Keratinocyte (primary cell): ENCODE measurements around the gene ARHGEF37. TPM values are rescaled to one million over a fixed set of nuclear protein-coding genes. Genes with fewer than 3 reads are reported as not detected.

Experiments used
- DNase-seq: peaks from one replicate; pipeline ENCODE4 v3.0.0-alpha.2; 2011; ENCODE audit warnings: low read depth, missing footprints, low spot score
- FAIRE-seq: peaks from 2 replicates; lab custom pipeline; 2011; peaks lifted over from hg19 to GRCh38; lab: Jason Lieb, UNC
- H2AFZ ChIP-seq: 2 replicates; pipeline ENCODE4 v1.6.0; 2012; ENCODE audit warnings: low read length, control low read depth, inconsistent platforms; ENCODE audit not compliant: control insufficient read depth
- H3K27ac ChIP-seq: 2 replicates; pipeline ENCODE4 v1.5.1; 2011; ENCODE audit warnings: low read length; ENCODE audit not compliant: control insufficient read depth, insufficient read depth
- H3K27me3 ChIP-seq: 3 replicates; pipeline ENCODE4 v1.6.0; 2011; ENCODE audit warnings: low read length; ENCODE audit not compliant: control insufficient read depth, insufficient read depth; ENCODE audit errors: extremely low read depth
- H3K36me3 ChIP-seq, 2 experiments: 2 replicates in 1 of 2; 3 replicates in 1 of 2; pipeline ENCODE4 v1.5.1; 2011; ENCODE audit warnings: low read length in 2 of 2, mild to moderate bottlenecking in 1 of 2; ENCODE audit not compliant: control insufficient read depth in 2 of 2, insufficient read depth in 2 of 2; ENCODE audit errors: extremely low read depth in 1 of 2
- H3K4me1 ChIP-seq: 3 replicates; pipeline ENCODE4 v1.5.1; 2011; ENCODE audit warnings: low read length; ENCODE audit not compliant: control insufficient read depth, insufficient read depth; ENCODE audit errors: extremely low read depth
- H3K4me2 ChIP-seq: 3 replicates; pipeline ENCODE4 v1.6.0; 2011; ENCODE audit warnings: low read depth, low read length; ENCODE audit not compliant: control insufficient read depth, insufficient read depth; ENCODE audit errors: extremely low read depth
- H3K4me3 ChIP-seq, 3 experiments: fragments of 200-600 bp in 1 of 3; sonication (generic) in 1 of 3; 2 replicates in 2 of 3; 3 replicates in 1 of 3; pipeline ENCODE4 v1.5.1; 2011 to 2016; ENCODE audit warnings: low read length in 3 of 3, mild to moderate bottlenecking in 3 of 3, control low read depth in 2 of 3, inconsistent platforms in 1 of 3, low read depth in 1 of 3, mixed read lengths in 1 of 3, mixed run types in 1 of 3, moderate library complexity in 1 of 3; ENCODE audit not compliant: control insufficient read depth in 2 of 3, insufficient read depth in 2 of 3; ENCODE audit errors: extremely low read depth in 1 of 3
- H3K79me2 ChIP-seq: 2 replicates; pipeline ENCODE4 v1.6.0; 2012; ENCODE audit warnings: low read length; ENCODE audit not compliant: control insufficient read depth, insufficient read depth
- H3K9ac ChIP-seq: 3 replicates; pipeline ENCODE4 v1.6.0; 2011; ENCODE audit warnings: low read length; ENCODE audit not compliant: control insufficient read depth, insufficient read depth; ENCODE audit errors: extremely low read depth
- H3K9me1 ChIP-seq: 3 replicates; pipeline ENCODE4 v1.6.0; 2011; ENCODE audit warnings: low read length; ENCODE audit not compliant: control insufficient read depth, insufficient read depth; ENCODE audit errors: extremely low read depth
- H3K9me3 ChIP-seq: 2 replicates; pipeline ENCODE4 v1.5.1; 2012; ENCODE audit warnings: low read depth, low read length; ENCODE audit not compliant: control insufficient read depth
- H4K20me1 ChIP-seq: 3 replicates; pipeline ENCODE4 v1.6.0; 2011; ENCODE audit warnings: low read length; ENCODE audit not compliant: control insufficient read depth, insufficient read depth; ENCODE audit errors: extremely low read depth
- EZH2 ChIP-seq: IDR thresholded peaks from one replicate; pipeline ENCODE4 v1.6.1; 2012; ENCODE audit warnings: inconsistent platforms, mild to moderate bottlenecking, low read length, moderate library complexity
- dilution Hi-C: fragments of 300-500 bp; cut with MboI; formaldehyde crosslinking; loops from one replicate; pipeline ENCODE4 v1.7.0; 2020; ENCODE audit warnings: low sequenced_read_pairs; ENCODE audit not compliant: extremely low pct_ligation_motif_present
- polyA plus RNA-seq, 5 experiments: library from polyadenylated mRNA; depleted of rRNA in 3 of 5; stranded (reverse) in 3 of 5; stranded (forward) in 1 of 5; unstranded in 1 of 5; fragments of >200 nt; gene quantifications; 1 replicate in 1 of 5; 2 replicates in 3 of 5; 3 replicates in 1 of 5; pipeline versions ENCODE4 v1.2.1 to v1.2.3, GENCODE V29; 2011 to 2012; ENCODE audit warnings: missing spikeins in 2 of 5, low read depth in 1 of 5, low replicate concordance in 1 of 5
- TF ChIP-seq, protein P1 (sequence below), 3 experiments: IDR thresholded peaks in 1 of 3; conservative IDR thresholded peaks in 1 of 3; optimal IDR thresholded peaks in 1 of 3; 2 replicates in 2 of 3; 3 replicates in 1 of 3; pipeline versions ENCODE3 to v1.5.1; 2011; ENCODE audit warnings: low read length in 3 of 3, mild to moderate bottlenecking in 3 of 3, moderate library complexity in 2 of 3, control low read depth in 1 of 3, inconsistent platforms in 1 of 3; ENCODE audit not compliant: insufficient read depth in 2 of 3; ENCODE audit errors: extremely low read depth in 1 of 3

Gene ARHGEF37
- polyA plus RNA-seq, 1 donor (not counting 4 experiments of a cell fraction or from before 2014, with no cell fraction given) = 8.7 TPM

DNA sequence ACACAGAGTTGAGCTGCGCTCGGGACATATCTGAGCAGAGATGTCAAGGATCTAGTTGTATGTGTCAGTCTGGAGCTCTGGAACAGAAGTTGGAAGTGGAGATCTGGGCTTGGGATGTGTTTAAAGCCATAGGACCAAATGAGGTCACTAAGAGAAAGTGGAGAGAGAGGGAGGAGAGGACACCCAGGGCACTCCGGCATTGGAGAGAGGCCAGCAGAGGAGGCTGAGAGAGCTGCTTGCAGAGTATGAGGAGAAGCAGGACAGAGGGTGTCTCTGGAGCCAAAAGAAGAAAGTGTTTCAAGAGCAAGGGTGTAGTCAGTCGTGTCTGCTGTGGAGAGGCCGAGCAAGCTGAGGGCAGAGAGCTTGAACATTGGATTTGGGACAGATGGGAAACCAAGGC, 34.7 kb downstream of the ARHGEF37 start:
- dilution Hi-C loops = no loop called here
- FAIRE-seq = no peak
- peaks cover 2% of the 10 kb centered on the region for H3K9me1 ChIP-seq
- H3K79me2 ChIP-seq = no peaks in the 10 kb centered on the region
- no peak overlapping the region for H3K27ac ChIP-seq
- H3K4me1 ChIP-seq = peaks cover 27% of the 10 kb centered on the region
- no peaks in the 10 kb centered on the region for H4K20me1 ChIP-seq
- no peak overlapping the region for H3K4me2 ChIP-seq
- no peak for DNase-seq
- no peak overlapping the region for H3K9ac ChIP-seq
- TF ChIP-seq, protein P1, sequence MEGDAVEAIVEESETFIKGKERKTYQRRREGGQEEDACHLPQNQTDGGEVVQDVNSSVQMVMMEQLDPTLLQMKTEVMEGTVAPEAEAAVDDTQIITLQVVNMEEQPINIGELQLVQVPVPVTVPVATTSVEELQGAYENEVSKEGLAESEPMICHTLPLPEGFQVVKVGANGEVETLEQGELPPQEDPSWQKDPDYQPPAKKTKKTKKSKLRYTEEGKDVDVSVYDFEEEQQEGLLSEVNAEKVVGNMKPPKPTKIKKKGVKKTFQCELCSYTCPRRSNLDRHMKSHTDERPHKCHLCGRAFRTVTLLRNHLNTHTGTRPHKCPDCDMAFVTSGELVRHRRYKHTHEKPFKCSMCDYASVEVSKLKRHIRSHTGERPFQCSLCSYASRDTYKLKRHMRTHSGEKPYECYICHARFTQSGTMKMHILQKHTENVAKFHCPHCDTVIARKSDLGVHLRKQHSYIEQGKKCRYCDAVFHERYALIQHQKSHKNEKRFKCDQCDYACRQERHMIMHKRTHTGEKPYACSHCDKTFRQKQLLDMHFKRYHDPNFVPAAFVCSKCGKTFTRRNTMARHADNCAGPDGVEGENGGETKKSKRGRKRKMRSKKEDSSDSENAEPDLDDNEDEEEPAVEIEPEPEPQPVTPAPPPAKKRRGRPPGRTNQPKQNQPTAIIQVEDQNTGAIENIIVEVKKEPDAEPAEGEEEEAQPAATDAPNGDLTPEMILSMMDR (optimal IDR thresholded peaks at IDR 0.05 in 1 of 3, IDR thresholded peaks at IDR 0.05 in 1 of 3, conservative IDR thresholded peaks at IDR 0.05 in 1 of 3; ENCODE audit: extremely low read depth in 1 of 3, insufficient read depth in 2 of 3, low read length in 3 of 3) = no peak
- TF ChIP-seq EZH2 = no peak
- no peak overlapping the region for H3K4me3 ChIP-seq
- no peaks in the 10 kb centered on the region for H3K9me3 ChIP-seq
- H3K36me3 ChIP-seq = peaks cover 0 to 4% of the 10 kb centered on the region in 2 experiments
- no peaks in the 10 kb centered on the region for H3K27me3 ChIP-seq
- H2AFZ ChIP-seq = no peak overlapping the region

DNA sequence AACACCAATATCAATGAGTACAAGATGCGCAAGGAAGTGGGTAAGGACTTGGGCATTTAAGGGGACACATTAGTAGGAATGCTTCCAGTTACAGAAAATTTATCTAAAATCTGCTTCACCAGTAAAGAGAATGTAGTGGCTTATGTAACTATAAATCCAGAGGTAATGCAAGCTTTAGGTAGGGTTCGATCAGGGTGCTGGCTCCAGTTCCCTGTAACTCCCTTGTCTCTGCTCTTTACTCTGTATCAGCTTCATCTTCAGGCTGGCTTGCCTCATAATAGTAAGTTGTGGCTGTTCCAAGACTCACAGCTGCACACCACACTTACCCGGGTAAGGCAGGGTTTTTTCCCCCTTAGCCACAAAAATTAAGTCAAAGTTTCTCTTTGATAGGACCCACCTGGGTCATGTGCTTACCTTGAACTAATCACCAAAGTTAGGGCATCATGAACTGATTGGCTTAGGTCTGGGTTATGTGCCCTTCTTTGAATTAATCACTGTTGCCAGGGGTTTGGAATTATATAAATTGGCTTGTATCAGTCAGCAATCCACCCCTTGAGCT, 35.5 kb downstream of the ARHGEF37 start:
- no peak overlapping the region for H3K4me3 ChIP-seq
- no peak overlapping the region for H3K27ac ChIP-seq
- DNase-seq (no peak), FAIRE-seq (no peak)
- H2AFZ ChIP-seq = no peak overlapping the region
- H3K79me2 ChIP-seq = no peaks in the 10 kb centered on the region
- H4K20me1 ChIP-seq = no peaks in the 10 kb centered on the region
- H3K4me2 ChIP-seq = no peak overlapping the region
- H3K9me1 ChIP-seq = peaks cover 2% of the 10 kb centered on the region
- H3K36me3 ChIP-seq = peaks cover 0 to 7% of the 10 kb centered on the region in 2 experiments
- no peak for TF ChIP-seq EZH2
- TF ChIP-seq, protein P1 (optimal IDR thresholded peaks at IDR 0.05 in 1 of 3, IDR thresholded peaks at IDR 0.05 in 1 of 3, conservative IDR thresholded peaks at IDR 0.05 in 1 of 3; ENCODE audit: extremely low read depth in 1 of 3, insufficient read depth in 2 of 3, low read length in 3 of 3) = no peak
- dilution Hi-C loops = no loop called here
- no peaks in the 10 kb centered on the region for H3K9me3 ChIP-seq
- H3K4me1 ChIP-seq = peaks cover 27% of the 10 kb centered on the region
- H3K9ac ChIP-seq = no peak overlapping the region
- no peaks in the 10 kb centered on the region for H3K27me3 ChIP-seq
